Lower lobe of right lung (tissue), 2 donors: ENCODE results near the gene KDM7A. TPM values are rescaled to one million over a fixed set of nuclear protein-coding genes. Genes with fewer than 3 reads are reported as not detected.
A peak's percentile ranks its signal among the peaks of the same experiment; 100 is the strongest.
"Not testable (repeated sequence)": the region's sequence is repeated elsewhere in the genome, so short reads cannot be mapped to it uniquely, and the experiment has no call there.

ENCODE experiments used
- ATAC-seq, 2 donors: fragments of 200-7000 bp; cut with Tn5 transposase; one replicate each; pipeline ENCODE4 v1.9.1; 2020 to 2022; ENCODE audit warnings: mild to moderate bottlenecking in 2 of 2, moderate library complexity in 2 of 2
- DNase-seq: peaks from one replicate; pipeline ENCODE4 v3.0.0-alpha.2; 2020
- H3K27ac ChIP-seq: fragments of 200-600 bp; one replicate; pipeline ENCODE4 v1.8.0; 2022
- H3K27me3 ChIP-seq: fragments of 200-600 bp; one replicate; pipeline ENCODE4 v1.8.0; 2022; ENCODE audit warnings: low read depth
- H3K36me3 ChIP-seq: fragments of 200-600 bp; one replicate; pipeline ENCODE4 v1.8.0; 2022; ENCODE audit warnings: mild to moderate bottlenecking
- H3K4me1 ChIP-seq: fragments of 200-600 bp; one replicate; pipeline ENCODE4 v1.8.0; 2022
- H3K4me3 ChIP-seq: fragments of 200-600 bp; one replicate; pipeline ENCODE4 v1.8.0; 2022; ENCODE audit warnings: mild to moderate bottlenecking
- H3K9me3 ChIP-seq: fragments of 200-600 bp; one replicate; pipeline ENCODE4 v1.8.0; 2022
- CTCF ChIP-seq: fragments of 200-600 bp; IDR thresholded peaks from one replicate; pipeline ENCODE4 v1.8.0; 2022; ENCODE audit warnings: antibody characterized with exemption, mild to moderate bottlenecking
- intact Hi-C: fragments of 100-400 bp; cut with DNase I; formaldehyde crosslinking; loops from one replicate; pipeline ENCODE4 v1.11.0; 2022
- total RNA-seq: library from RNA; stranded (reverse); fragmentation: NEBNext Ultra II Directional; extraction: Animal tissue kit (Norgen Biotek cat#: 25700); gene quantifications from one replicate; pipeline ENCODE4 v1.2.1, GENCODE V29; 2021
- donor health status: DM: no; HTN: yes; CAD: no; lungs with severe emphysema.

The KDM7A gene
- total RNA-seq, 1 donor from 2014 or later = 17.9 TPM

DNA sequence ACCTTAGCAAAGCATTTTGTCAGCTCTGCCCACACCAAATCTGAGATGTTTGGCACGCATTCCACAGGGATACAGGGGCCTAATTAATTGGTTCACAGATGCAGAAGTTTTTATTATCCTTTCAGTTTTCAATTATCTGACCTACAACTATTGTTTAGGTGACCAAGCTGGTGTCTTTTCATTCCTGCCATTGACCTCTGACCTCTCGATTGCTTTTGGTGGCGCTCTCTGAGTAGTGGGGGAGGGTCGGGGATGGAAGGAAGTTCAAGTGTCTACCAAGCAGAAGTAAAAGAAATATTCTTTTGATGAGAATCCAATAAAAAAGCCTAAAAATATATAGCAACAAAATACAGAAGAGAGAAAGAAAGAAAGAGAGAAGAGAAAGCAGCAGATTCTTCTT lies 28.8 kb upstream of the KDM7A start:
- no peaks in the 10 kb centered on the region for H3K36me3 ChIP-seq
- intact Hi-C loops = no loop called here
- ATAC-seq (no peak), DNase-seq (no peak)
- H3K27me3 ChIP-seq = no peaks in the 10 kb centered on the region
- no peak overlapping the region for H3K27ac ChIP-seq
- no peaks in the 10 kb centered on the region for H3K9me3 ChIP-seq
- TF ChIP-seq CTCF = no peak
- H3K4me1 ChIP-seq = peaks cover 8% of the 10 kb centered on the region
- H3K4me3 ChIP-seq = no peak overlapping the region

DNA sequence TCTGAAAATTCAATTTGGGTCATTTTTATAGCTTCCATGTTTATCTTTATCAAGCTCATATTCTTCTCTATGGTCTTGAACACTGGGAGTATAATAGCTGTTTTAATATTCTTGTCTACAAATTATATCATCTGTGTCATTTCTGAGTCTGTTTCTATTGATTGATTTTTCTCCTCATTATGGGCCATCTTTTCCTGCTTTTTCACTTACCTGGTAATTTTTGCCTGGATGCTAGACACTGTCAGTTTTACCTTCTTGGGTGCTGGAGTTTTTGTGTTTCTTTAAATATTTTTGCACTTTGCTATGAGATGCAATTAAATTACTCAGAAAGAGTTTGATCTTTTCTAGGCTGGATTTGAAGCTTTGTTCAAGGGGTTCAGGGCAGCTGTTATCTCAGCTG lies 26.8 kb upstream of the KDM7A start:
- no peak for TF ChIP-seq CTCF
- intact Hi-C loops = no loop called here
- Histone ChIP-seq H3K9me3 (no peaks in the 10 kb centered on the region), H3K36me3 (no peaks in the 10 kb centered on the region), H3K27ac (no peak overlapping the region), H3K27me3 (no peaks in the 10 kb centered on the region), H3K4me3 (no peak overlapping the region), H3K4me1 (no peaks in the 10 kb centered on the region)
- ATAC-seq (no peak), DNase-seq (no peak)

GRCh38 chr7:140202942-140203341 lies 26.2 kb upstream of the KDM7A start:
- H3K9me3 ChIP-seq, H3K4me3 ChIP-seq, intact Hi-C loops, DNase-seq, H3K36me3 ChIP-seq, ATAC-seq, H3K4me1 ChIP-seq, H3K27ac ChIP-seq, H3K27me3 ChIP-seq: not testable (repeated sequence)

DNA sequence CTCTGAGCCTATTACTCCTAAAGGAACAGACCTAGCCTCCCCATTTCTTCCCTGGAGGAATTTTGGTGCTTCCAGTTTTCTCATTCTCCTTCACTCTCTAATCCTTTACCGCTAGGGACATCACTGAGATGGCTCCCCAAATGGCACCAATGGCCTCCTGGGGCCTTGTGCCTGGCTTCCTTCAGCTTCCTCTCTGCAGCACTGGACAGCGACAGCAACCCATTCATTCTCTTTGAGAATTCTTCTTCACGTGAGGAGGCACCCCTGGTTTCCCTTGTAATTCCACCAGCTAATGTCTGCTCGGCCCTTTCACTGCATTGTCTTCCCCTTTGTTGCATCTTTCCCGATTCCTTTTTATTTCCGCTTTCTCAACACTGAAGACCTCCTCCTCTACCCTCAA lies 24.6 kb upstream of the KDM7A start:
- intact Hi-C loops = no loop called here
- H3K9me3 ChIP-seq = no peaks in the 10 kb centered on the region
- H3K4me3 ChIP-seq = no peak overlapping the region
- H3K27me3 ChIP-seq = no peaks in the 10 kb centered on the region
- no peak for ATAC-seq
- TF ChIP-seq CTCF = no peak
- no peak for DNase-seq
- no peaks in the 10 kb centered on the region for H3K36me3 ChIP-seq
- H3K27ac ChIP-seq = no peak overlapping the region
- no peaks in the 10 kb centered on the region for H3K4me1 ChIP-seq

DNA sequence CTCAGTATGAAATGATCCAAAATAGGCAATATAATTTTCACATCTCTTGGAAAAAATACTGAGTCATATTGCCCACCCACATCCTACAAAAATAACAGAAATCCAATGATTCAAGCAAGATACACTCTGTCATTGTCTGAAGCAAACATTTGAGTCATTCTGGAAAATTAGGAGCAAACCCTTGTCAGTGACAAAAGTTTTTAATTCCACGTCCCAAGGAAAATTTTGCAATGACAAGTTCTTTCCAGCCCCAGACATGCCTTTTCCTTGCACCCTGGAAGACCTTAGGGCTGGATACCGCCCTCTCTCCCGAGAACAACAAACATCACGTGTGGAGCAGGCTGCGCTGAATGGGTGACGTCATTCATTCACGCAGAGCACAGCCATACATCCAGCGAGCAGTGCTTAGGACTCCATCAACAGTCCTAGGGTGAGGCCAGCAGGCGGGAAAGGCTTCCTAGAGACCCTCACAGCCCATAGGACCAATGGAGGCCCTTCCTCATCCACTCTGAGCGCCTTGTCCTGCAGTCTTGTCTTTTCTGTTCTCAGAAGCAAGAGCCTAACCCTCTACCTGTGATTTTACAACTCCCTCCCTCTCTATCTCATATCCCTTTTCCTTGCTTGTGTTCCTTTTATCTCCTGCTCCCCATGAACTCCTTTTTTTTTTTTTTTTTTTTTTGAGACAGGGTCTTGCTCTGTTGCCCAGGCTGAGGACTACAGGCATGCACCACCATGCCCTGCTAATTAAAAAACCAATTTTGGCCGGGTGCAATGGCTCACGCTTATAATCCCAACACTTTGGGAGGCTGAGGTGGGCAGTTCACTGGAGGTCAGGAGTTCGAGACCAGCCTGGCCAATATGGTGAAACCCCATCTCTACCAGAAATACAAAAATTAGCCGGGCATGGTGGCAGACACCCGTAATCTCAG lies 23.5 kb upstream of the KDM7A start:
- TF ChIP-seq CTCF = no peak
- Histone ChIP-seq H3K36me3 (no peaks in the 10 kb centered on the region), H3K4me3 (no peak overlapping the region), H3K27me3 (no peaks in the 10 kb centered on the region), H3K9me3 (no peaks in the 10 kb centered on the region), H3K27ac (no peak overlapping the region), H3K4me1 (no peaks in the 10 kb centered on the region)
- ATAC-seq = peak; percentile 77 to 84
- intact Hi-C loops = no loop called here
- DNase-seq = no peak

DNA sequence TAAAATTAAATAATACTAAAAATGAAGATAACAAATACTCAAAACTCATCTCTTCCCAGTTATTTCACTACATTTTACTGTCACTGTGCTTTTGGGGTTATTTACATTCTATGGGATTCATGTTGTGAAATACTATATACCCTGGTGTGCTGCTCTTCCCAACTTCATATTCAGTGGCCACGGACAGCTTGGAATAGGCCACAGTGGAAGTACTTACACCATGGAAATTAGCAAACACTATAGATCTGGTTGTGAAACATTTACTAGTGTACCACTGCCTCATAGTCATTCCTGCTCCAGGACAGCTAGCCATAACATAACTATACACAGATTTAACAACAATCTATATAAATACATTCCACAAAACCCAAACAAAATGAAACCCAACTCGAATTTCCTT lies 21.2 kb upstream of the KDM7A start:
- Histone ChIP-seq H3K4me3 (no peak overlapping the region), H3K27ac (no peak overlapping the region), H3K4me1 (no peaks in the 10 kb centered on the region), H3K36me3 (no peaks in the 10 kb centered on the region), H3K27me3 (no peaks in the 10 kb centered on the region), H3K9me3 (no peaks in the 10 kb centered on the region)
- DNase-seq = no peak
- intact Hi-C loops = no loop called here
- no peak for ATAC-seq
- no peak for TF ChIP-seq CTCF
